ENCODE results near the gene MINAR2.

Gene MINAR2, protein sequence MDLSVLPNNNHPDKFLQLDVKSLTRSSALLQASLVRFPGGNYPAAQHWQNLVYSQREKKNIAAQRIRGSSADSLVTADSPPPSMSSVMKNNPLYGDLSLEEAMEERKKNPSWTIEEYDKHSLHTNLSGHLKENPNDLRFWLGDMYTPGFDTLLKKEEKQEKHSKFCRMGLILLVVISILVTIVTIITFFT

DNA sequence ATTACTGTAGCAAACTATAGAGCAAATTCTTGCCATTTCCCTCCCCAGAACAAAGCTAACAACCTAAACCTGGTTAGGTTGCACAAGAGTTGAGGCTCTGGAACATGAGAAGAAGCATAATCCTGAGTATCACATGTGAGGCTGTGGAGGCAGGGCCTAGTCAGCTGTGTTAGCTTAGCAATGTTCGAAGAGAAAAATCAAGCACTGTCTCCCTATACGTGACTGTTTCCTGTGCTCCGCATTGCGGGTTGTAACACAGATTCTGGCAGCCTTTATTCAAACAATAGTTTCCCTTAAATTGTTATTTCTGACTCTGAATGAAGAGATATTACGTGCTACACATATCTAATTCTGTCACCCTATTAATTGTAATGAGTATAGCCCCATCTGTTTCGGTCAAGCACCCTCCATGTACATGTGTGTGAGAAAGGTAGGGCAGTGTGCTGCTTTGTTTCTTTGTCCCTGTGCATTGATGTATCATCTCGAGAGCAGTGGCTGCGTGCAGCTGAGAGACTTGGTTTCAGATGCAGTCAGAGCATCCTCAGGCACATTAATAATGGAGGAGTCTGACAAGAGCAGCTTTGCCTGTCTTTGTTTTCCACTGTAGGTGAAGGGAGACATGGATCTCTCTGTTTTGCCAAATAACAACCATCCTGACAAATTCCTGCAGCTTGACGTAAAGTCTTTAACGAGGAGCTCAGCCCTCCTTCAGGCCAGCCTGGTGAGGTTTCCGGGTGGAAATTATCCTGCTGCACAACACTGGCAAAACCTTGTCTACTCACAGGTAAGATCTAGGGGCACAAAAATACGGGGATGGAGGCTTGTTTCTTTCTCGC, at the start of gene MINAR2:
Gene MINAR2, plus strand, starts transcription at position 523 of the 836 bp plus-strand sequence. Its CDS starts 97 bp downstream, at position 620.
- H3K4me3 ChIP-seq (ENCODE audit: low read depth in 1 of 2, low read length in 1 of 2), result no peak within 1 kb of the TSS
- H3K9me3 ChIP-seq, result no peaks in the 10 kb centered on the region
- H3K27ac ChIP-seq, result no peak within 1 kb of the TSS
- no peaks in the 10 kb centered on the region for H3K36me3 ChIP-seq
- H3K27me3 ChIP-seq, result no peaks in the 10 kb centered on the region
- TF ChIP-seq, protein P1, sequence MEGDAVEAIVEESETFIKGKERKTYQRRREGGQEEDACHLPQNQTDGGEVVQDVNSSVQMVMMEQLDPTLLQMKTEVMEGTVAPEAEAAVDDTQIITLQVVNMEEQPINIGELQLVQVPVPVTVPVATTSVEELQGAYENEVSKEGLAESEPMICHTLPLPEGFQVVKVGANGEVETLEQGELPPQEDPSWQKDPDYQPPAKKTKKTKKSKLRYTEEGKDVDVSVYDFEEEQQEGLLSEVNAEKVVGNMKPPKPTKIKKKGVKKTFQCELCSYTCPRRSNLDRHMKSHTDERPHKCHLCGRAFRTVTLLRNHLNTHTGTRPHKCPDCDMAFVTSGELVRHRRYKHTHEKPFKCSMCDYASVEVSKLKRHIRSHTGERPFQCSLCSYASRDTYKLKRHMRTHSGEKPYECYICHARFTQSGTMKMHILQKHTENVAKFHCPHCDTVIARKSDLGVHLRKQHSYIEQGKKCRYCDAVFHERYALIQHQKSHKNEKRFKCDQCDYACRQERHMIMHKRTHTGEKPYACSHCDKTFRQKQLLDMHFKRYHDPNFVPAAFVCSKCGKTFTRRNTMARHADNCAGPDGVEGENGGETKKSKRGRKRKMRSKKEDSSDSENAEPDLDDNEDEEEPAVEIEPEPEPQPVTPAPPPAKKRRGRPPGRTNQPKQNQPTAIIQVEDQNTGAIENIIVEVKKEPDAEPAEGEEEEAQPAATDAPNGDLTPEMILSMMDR (IDR thresholded peaks at IDR 0.05), result no peak
- no peaks in the 10 kb centered on the region for H3K4me1 ChIP-seq (ENCODE audit: control insufficient read depth in 1 of 2, insufficient read depth in 1 of 2, low read depth in 1 of 2, low read length in 1 of 2)

DNA sequence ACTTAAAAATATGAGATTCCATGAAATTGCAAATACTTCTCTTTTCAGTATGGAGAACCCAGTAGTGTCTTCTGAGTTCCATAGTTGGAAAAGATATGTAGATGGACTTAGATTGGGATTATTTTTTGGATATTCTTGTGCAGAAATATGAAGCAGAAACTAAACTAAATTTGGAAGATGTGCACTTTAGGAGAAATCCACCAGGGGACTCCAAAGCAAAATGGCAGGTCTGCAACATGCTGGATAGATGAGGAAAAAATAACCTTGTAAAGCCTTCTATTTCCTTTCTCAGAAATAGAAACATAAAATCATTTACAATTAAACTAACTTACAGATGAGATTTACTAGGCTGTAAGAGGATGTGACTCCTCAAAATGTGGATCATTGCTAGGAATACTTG, 49.2 kb upstream of the MINAR2 start:
- H3K36me3 ChIP-seq, result no peaks in the 10 kb centered on the region
- H3K27ac ChIP-seq, result no peak overlapping the region
- H3K27me3 ChIP-seq, result no peaks in the 10 kb centered on the region
- H3K9me3 ChIP-seq, result no peaks in the 10 kb centered on the region
- no peak overlapping the region for H3K4me3 ChIP-seq (ENCODE audit: low read depth in 1 of 2, low read length in 1 of 2)
- TF ChIP-seq, protein P1 (IDR thresholded peaks at IDR 0.05), result no peak
- H3K4me1 ChIP-seq (ENCODE audit: control insufficient read depth in 1 of 2, insufficient read depth in 1 of 2, low read depth in 1 of 2, low read length in 1 of 2), result no peaks in the 10 kb centered on the region

DNA sequence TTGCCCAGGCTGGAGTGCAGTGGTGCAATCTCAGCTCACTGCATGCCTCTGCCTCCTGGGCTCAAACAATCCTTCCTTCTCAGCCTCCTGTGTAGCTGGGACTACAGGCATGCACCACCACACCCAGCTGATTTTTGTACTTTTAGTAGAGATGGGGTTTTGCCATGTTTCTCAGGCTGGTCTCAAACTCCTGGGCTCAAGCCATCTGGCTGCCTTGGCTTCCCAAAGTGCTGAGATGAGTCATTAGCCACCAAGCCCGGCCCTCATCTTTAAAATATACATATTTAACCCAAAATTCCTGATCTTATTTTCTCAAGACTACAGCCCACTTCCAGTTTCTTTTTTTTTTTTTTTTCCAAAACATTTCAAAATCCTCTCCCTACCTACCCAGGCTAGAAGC, 31.7 kb upstream of the MINAR2 start:
- TF ChIP-seq, protein P1 (IDR thresholded peaks at IDR 0.05), result no peak
- no peak overlapping the region for H3K27ac ChIP-seq
- H3K4me1 ChIP-seq (ENCODE audit: control insufficient read depth in 1 of 2, insufficient read depth in 1 of 2, low read depth in 1 of 2, low read length in 1 of 2), result no peaks in the 10 kb centered on the region
- no peaks in the 10 kb centered on the region for H3K36me3 ChIP-seq
- H3K9me3 ChIP-seq, result no peaks in the 10 kb centered on the region
- H3K4me3 ChIP-seq (ENCODE audit: low read depth in 1 of 2, low read length in 1 of 2), result no peak overlapping the region
- no peaks in the 10 kb centered on the region for H3K27me3 ChIP-seq

DNA sequence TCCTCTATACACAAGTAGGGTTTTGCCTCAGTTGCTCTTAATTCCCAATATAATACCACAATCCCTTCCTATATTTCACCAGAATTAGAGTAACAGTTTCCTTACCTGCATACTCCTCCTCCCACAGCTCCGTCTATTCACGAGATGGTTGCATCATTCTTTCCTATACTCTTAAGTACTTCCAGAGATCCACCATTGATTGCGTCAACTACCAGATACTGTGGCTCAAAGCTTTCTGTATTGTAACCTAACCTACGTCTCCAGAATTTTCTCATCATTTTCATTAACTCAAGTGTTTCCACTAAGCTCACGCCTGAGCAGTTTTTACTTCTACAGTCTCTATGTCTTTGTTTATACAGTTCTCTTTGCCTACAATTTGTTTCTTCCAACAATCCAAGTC, 31.2 kb upstream of the MINAR2 start:
- Histone ChIP-seq H3K9me3 (no peaks in the 10 kb centered on the region), H3K27me3 (no peaks in the 10 kb centered on the region), H3K4me3 (ENCODE audit: low read depth in 1 of 2, low read length in 1 of 2) (no peak overlapping the region), H3K27ac (no peak overlapping the region), H3K36me3 (no peaks in the 10 kb centered on the region), H3K4me1 (ENCODE audit: control insufficient read depth in 1 of 2, insufficient read depth in 1 of 2, low read depth in 1 of 2, low read length in 1 of 2) (no peaks in the 10 kb centered on the region)
- TF ChIP-seq, protein P1 (IDR thresholded peaks at IDR 0.05), result no peak

DNA sequence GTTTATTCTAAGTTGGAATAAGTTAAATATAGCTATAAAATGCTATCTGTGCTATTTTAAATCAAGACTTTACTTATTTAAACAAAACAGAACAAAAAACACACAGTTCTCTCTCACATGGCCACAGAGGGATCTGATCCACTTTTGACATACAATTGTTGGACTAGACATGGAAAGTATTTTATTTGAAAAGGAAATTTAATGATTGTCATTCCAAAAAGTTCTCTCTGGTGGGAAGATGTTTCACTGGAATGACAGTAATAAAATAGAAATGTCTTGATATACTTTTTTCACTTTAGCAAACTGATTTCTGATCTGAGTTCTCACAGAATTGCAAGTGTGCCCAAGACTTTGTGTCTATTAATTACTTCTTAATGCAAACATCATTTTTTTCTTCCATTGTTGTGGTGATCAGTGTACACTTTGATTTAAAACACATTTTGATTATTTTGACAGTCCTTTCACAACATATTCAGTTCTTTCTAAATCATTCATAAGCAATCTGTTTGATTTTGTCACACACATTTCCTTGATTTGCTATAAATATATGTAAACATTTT, 30.1 kb upstream of the MINAR2 start:
- TF ChIP-seq, protein P1 (IDR thresholded peaks at IDR 0.05), result no peak
- Histone ChIP-seq H3K27me3 (no peaks in the 10 kb centered on the region), H3K27ac (no peak overlapping the region)

More for the DNA sequence above, 30.1 kb upstream of the MINAR2 start:
- no peaks in the 10 kb centered on the region for H3K9me3 ChIP-seq
- H3K4me1 ChIP-seq (ENCODE audit: control insufficient read depth in 1 of 2, insufficient read depth in 1 of 2, low read depth in 1 of 2, low read length in 1 of 2), result no peaks in the 10 kb centered on the region
- no peak overlapping the region for H3K4me3 ChIP-seq (ENCODE audit: low read depth in 1 of 2, low read length in 1 of 2)
- no peaks in the 10 kb centered on the region for H3K36me3 ChIP-seq
